HEK293 (cell line): ENCODE results near the gene MYL7.

Experiments
- CTCF ChIA-PET: fragments of 350-600 bp; formaldehyde crosslinking; extraction: SDS; loops from one replicate; lab custom pipeline; 2021; ENCODE audit warnings: antibody characterized with exemption; lab: Yijun Ruan, JAX
- POLR2A ChIA-PET: fragments of 300-600 bp; formaldehyde crosslinking; extraction: SDS; loops from one replicate; lab custom pipeline; 2020; ENCODE audit warnings: antibody characterized with exemption, inconsistent platforms; lab: Yijun Ruan, JAX
- H3K27ac ChIP-seq: fragments of 200-500 bp; sonication (Bioruptor generic); 2 replicates; pipeline ENCODE4 v1.5.1; 2014; ENCODE audit warnings: low read depth, low read length, control low read depth, inconsistent platforms; ENCODE audit errors: extremely low read depth
- H3K36me3 ChIP-seq, 2 experiments: fragments of 200-500 bp in 1 of 2; sonication (Bioruptor generic) in 1 of 2; 1 replicate in 1 of 2; 2 replicates in 1 of 2; pipeline ENCODE4 v1.5.1; 2014 to 2017; ENCODE audit warnings: inconsistent platforms in 2 of 2, low read length in 2 of 2; ENCODE audit not compliant: control insufficient read depth in 2 of 2, insufficient read depth in 1 of 2
- H3K4me1 ChIP-seq: fragments of 200-500 bp; sonication (Bioruptor generic); 2 replicates; pipeline ENCODE4 v1.5.1; 2014; ENCODE audit warnings: mild to moderate bottlenecking, low read length, inconsistent platforms; ENCODE audit not compliant: control insufficient read depth, insufficient read depth
- H3K4me3 ChIP-seq: 2 replicates; pipeline ENCODE4 v1.5.1; 2011; ENCODE audit warnings: low read depth, mild to moderate bottlenecking, control low read depth, low read length, moderate library complexity
- H3K9me3 ChIP-seq: fragments of 200-500 bp; sonication (Bioruptor generic); 2 replicates; pipeline ENCODE4 v1.5.1; 2014; ENCODE audit warnings: low read depth, low read length, inconsistent platforms; ENCODE audit not compliant: control insufficient read depth, insufficient read depth
- BCL11B ChIP-seq: fragments of 450-650 bp; formaldehyde crosslinking; IDR thresholded peaks from 2 replicates; pipeline ENCODE4 v1.5.1; 2016; ENCODE audit warnings: low read depth, missing biosample characterization, missing genetic modification characterization
- EGR2 ChIP-seq: fragments of 450-650 bp; formaldehyde crosslinking; IDR thresholded peaks from 2 replicates; pipeline ENCODE4 v1.5.1; 2016; ENCODE audit warnings: low read depth, missing biosample characterization, missing genetic modification characterization
- KLF1 ChIP-seq: fragments of 450-650 bp; formaldehyde crosslinking; IDR thresholded peaks from 2 replicates; pipeline ENCODE4 v1.5.1; 2016; ENCODE audit warnings: missing biosample characterization, missing genetic modification characterization
- OSR2 ChIP-seq: fragments of 450-650 bp; formaldehyde crosslinking; IDR thresholded peaks from 2 replicates; pipeline ENCODE4 v1.5.1; 2016; ENCODE audit warnings: missing biosample characterization, missing genetic modification characterization
- PRDM2 ChIP-seq: fragments of 450-650 bp; formaldehyde crosslinking; IDR thresholded peaks from 2 replicates; pipeline ENCODE4 v1.5.1; 2016; ENCODE audit warnings: missing biosample characterization, missing genetic modification characterization, borderline replicate concordance
- SP7 ChIP-seq: fragments of 450-650 bp; formaldehyde crosslinking; IDR thresholded peaks from 2 replicates; pipeline ENCODE4 v1.5.1; 2016; ENCODE audit warnings: missing biosample characterization, missing genetic modification characterization
- ZBTB1 ChIP-seq: fragments of 450-650 bp; formaldehyde crosslinking; IDR thresholded peaks from 2 replicates; pipeline ENCODE4 v1.5.1; 2016; ENCODE audit warnings: missing biosample characterization, missing genetic modification characterization
- ZBTB11 ChIP-seq: fragments of 450-650 bp; formaldehyde crosslinking; conservative IDR thresholded peaks from 2 replicates; pipeline ENCODE4 v1.5.1; 2016; ENCODE audit warnings: low read depth, missing biosample characterization, missing genetic modification characterization
- ZBTB17 ChIP-seq: fragments of 450-650 bp; formaldehyde crosslinking; IDR thresholded peaks from 2 replicates; pipeline ENCODE4 v1.5.1; 2016; ENCODE audit warnings: missing biosample characterization, missing genetic modification characterization
- ZNF114 ChIP-seq: fragments of 450-650 bp; formaldehyde crosslinking; IDR thresholded peaks from 2 replicates; pipeline ENCODE4 v1.5.0; 2017; ENCODE audit warnings: missing biosample characterization, missing genetic modification characterization
- ZNF19 ChIP-seq: fragments of 450-650 bp; formaldehyde crosslinking; IDR thresholded peaks from 2 replicates; pipeline ENCODE4; 2016; ENCODE audit warnings: missing biosample characterization, missing genetic modification characterization, low read depth
- ZNF214 ChIP-seq: fragments of 450-650 bp; formaldehyde crosslinking; IDR thresholded peaks from 2 replicates; pipeline ENCODE4 v1.5.1; 2017; ENCODE audit warnings: missing biosample characterization, mild to moderate bottlenecking, missing genetic modification characterization, borderline replicate concordance
- ZNF239 ChIP-seq: fragments of 450-650 bp; formaldehyde crosslinking; IDR thresholded peaks from 2 replicates; pipeline ENCODE4 v1.5.1; 2016; ENCODE audit warnings: missing biosample characterization, missing genetic modification characterization
- ZNF26 ChIP-seq: fragments of 450-650 bp; formaldehyde crosslinking; IDR thresholded peaks from 2 replicates; pipeline ENCODE4 v1.5.1; 2016; ENCODE audit warnings: missing biosample characterization, missing genetic modification characterization
- ZNF350 ChIP-seq: fragments of 450-650 bp; formaldehyde crosslinking; IDR thresholded peaks from 2 replicates; pipeline ENCODE4 v1.5.0; 2017; ENCODE audit warnings: missing biosample characterization, mild to moderate bottlenecking, missing genetic modification characterization
- ZNF366 ChIP-seq: fragments of 450-650 bp; formaldehyde crosslinking; conservative IDR thresholded peaks from 2 replicates; pipeline ENCODE4 v1.5.1; 2016; ENCODE audit warnings: missing biosample characterization, missing genetic modification characterization
- ZNF433 ChIP-seq: fragments of 450-650 bp; formaldehyde crosslinking; IDR thresholded peaks from 2 replicates; pipeline ENCODE4 v1.5.1; 2016; ENCODE audit warnings: missing biosample characterization, missing genetic modification characterization, low read depth
- ZNF558 ChIP-seq: fragments of 450-650 bp; formaldehyde crosslinking; IDR thresholded peaks from 2 replicates; pipeline ENCODE4 v1.5.1; 2016; ENCODE audit warnings: missing biosample characterization, missing genetic modification characterization
- ZNF707 ChIP-seq: fragments of 450-650 bp; formaldehyde crosslinking; IDR thresholded peaks from 2 replicates; pipeline ENCODE4 v1.5.1; 2016; ENCODE audit warnings: missing biosample characterization, missing genetic modification characterization
- ZSCAN4 ChIP-seq: fragments of 450-650 bp; formaldehyde crosslinking; IDR thresholded peaks from 2 replicates; pipeline ENCODE4 v1.5.1; 2017; ENCODE audit warnings: missing biosample characterization, missing genetic modification characterization

Gene MYL7

GRCh38 chr7:44148961-44149536 is 7.9 kb upstream of the MYL7 start (continued):
- no peak for TF ChIP-seq ZBTB11
- no peak for TF ChIP-seq ZBTB17 (tag by site-specific recombination)
- TF ChIP-seq ZNF239 (tag by site-specific recombination), result no peak

- CTCF ChIA-PET, result interaction anchor here (0.5 to 0.6 kb wide), 2 partner anchors 13 to 271 kb away, joined by 3 read pairs; no protein-coding TSS in a partner anchor
- H3K27ac ChIP-seq, result no peak overlapping the region
- no peak for TF ChIP-seq ZNF114 (tag by site-specific recombination)
- TF ChIP-seq ZNF214 (tag by site-specific recombination), result no peak
- no peak for TF ChIP-seq EGR2 (tag by site-specific recombination)
- no peak for TF ChIP-seq ZNF707 (tag by site-specific recombination)
- no peak for TF ChIP-seq ZNF350 (tag by site-specific recombination)
- TF ChIP-seq ZNF19, result no peak
- no peak for TF ChIP-seq ZNF433 (tag by site-specific recombination)
- no peak for TF ChIP-seq OSR2 (tag by site-specific recombination)
- TF ChIP-seq ZBTB1 (tag by site-specific recombination), result no peak
- no peak for TF ChIP-seq KLF1 (tag by site-specific recombination)
- no peak for TF ChIP-seq ZNF558 (tag by site-specific recombination)
- TF ChIP-seq ZNF366 (tag by site-specific recombination), result no peak
- TF ChIP-seq BCL11B, result no peak
- TF ChIP-seq PRDM2 (tag by site-specific recombination), result no peak
- TF ChIP-seq ZNF26 (tag by site-specific recombination), result no peak
- no peak for TF ChIP-seq ZSCAN4 (tag by site-specific recombination)
- TF ChIP-seq SP7 (tag by site-specific recombination), result no peak
- H3K4me1 ChIP-seq, result no peaks in the 10 kb centered on the region
- POLR2A ChIA-PET, result no interaction called here
- no peak overlapping the region for H3K4me3 ChIP-seq
- no peaks in the 10 kb centered on the region for H3K9me3 ChIP-seq
- H3K36me3 ChIP-seq, result no peaks in the 10 kb centered on the region
These were observed 7.0 kb upstream of the MYL7 start for GRCh38 chr7:44148166-44148565.
